Middle frontal gyrus (tissue), 1 donor: ENCODE results near the gene TIGD1.

Experiments
- DNase-seq: peaks from one replicate; pipeline ENCODE4 v3.0.0-alpha.2; 2015; ENCODE audit warnings: low spot score; ENCODE audit errors: extremely low spot score

Gene TIGD1

GRCh38 chr2:232502511-232502910 is 47.8 kb downstream of the TIGD1 start:
- no peak for DNase-seq

- no peak for DNase-seq
Observed at GRCh38 chr2:232501794-232502390, 48.5 kb downstream of the TIGD1 start.

- DNase-seq, result no peak
Observed at GRCh38 chr2:232501331-232501771, 49.0 kb downstream of the TIGD1 start.

GRCh38 chr2:232498452-232498851 is 51.9 kb downstream of the TIGD1 start:
- DNase-seq, result no peak
